NT2/D1 (cell line): ENCODE measurements around the gene F13B.

Experiments
- YY1 ChIP-seq: IDR thresholded peaks from 2 replicates; pipeline ENCODE4 v1.6.1; 2011; ENCODE audit not compliant: insufficient read length, insufficient read depth
- ZNF274 ChIP-seq: IDR thresholded peaks from 2 replicates; pipeline ENCODE4 v1.6.1; 2011; ENCODE audit warnings: mild to moderate bottlenecking, low read depth, low read length

- TF ChIP-seq YY1, result no peak
- TF ChIP-seq ZNF274, result no peak
Observed at GRCh38 chr1:197073978-197074377, 6.9 kb upstream of the F13B start.
